NCI-H748 (cell line): Measurements from ENCODE around the gene PGP.
A peak's percentile ranks its signal among the peaks of the same experiment; 100 is the strongest.

Experiments
- DNase-seq: peaks from one replicate; lab custom pipeline; 2025; ENCODE audit not compliant: unreplicated experiment; lab: John Stamatoyannopoulos, UW

PGP gene

GRCh38 chr16:2200313-2200712 lies 14.3 kb downstream of the PGP start:
- DNase-seq = no peak

- no peak for DNase-seq
Observed at GRCh38 chr16:2199621-2200139, 15.0 kb downstream of the PGP start.

GRCh38 chr16:2199095-2199494 lies 15.5 kb downstream of the PGP start:
- DNase-seq = no peak

- DNase-seq = no peak
Observed at GRCh38 chr16:2198283-2198682, 16.4 kb downstream of the PGP start.

GRCh38 chr16:2197765-2198164 lies 16.9 kb downstream of the PGP start:
- no peak for DNase-seq

GRCh38 chr16:2196981-2197511 lies 17.6 kb downstream of the PGP start:
- DNase-seq = no peak

GRCh38 chr16:2196162-2196980 lies 18.3 kb downstream of the PGP start, which contains the start of gene CASKIN1:
Gene CASKIN1 (minus strand): TSS chr16:2196605. CDS start chr16:2196432, 173 bp downstream.
- DNase-seq = peak; percentile 54

- peak; percentile 20 for DNase-seq
Observed at GRCh38 chr16:2195322-2196161, 19.1 kb downstream of the PGP start.

GRCh38 chr16:2194852-2195321 lies 19.8 kb downstream of the PGP start:
- peak; percentile 77 for DNase-seq

GRCh38 chr16:2194166-2194834 lies 20.3 kb downstream of the PGP start:
- DNase-seq = peak; percentile 39

- no peak for DNase-seq
Observed at GRCh38 chr16:2191446-2191706, 23.3 kb downstream of the PGP start.

- no peak for DNase-seq
Observed at GRCh38 chr16:2190659-2191445, 23.8 kb downstream of the PGP start.

- DNase-seq = no peak
Observed at GRCh38 chr16:2190002-2190658, 24.5 kb downstream of the PGP start.

GRCh38 chr16:2189252-2189893 lies 25.3 kb downstream of the PGP start:
- no peak for DNase-seq

GRCh38 chr16:2188395-2188794 lies 26.2 kb downstream of the PGP start:
- no peak for DNase-seq

GRCh38 chr16:2187212-2187611 lies 27.4 kb downstream of the PGP start:
- DNase-seq = no peak

- DNase-seq = no peak
Observed at GRCh38 chr16:2186505-2186904, 28.1 kb downstream of the PGP start.

- no peak for DNase-seq
Observed at GRCh38 chr16:2186064-2186463, 28.6 kb downstream of the PGP start.

- DNase-seq = no peak
Observed at GRCh38 chr16:2184962-2185361, 29.7 kb downstream of the PGP start.
